PC-9 (cell line): ENCODE results near the gene CDH10.

Experiments used
- EZH2 ChIP-seq: fragments of 200-600 bp; sonication (generic); IDR thresholded peaks from 2 replicates; pipeline ENCODE4 v1.8.0; 2017; ENCODE audit warnings: antibody characterized with exemption, low read depth
- TF ChIP-seq, protein P1 (sequence below): fragments of 200-600 bp; sonication (generic); conservative IDR thresholded peaks from 2 replicates; pipeline ENCODE4 v1.6.1; 2017; ENCODE audit warnings: mixed run types, antibody characterized with exemption, mild to moderate bottlenecking, moderate library complexity

DNA sequence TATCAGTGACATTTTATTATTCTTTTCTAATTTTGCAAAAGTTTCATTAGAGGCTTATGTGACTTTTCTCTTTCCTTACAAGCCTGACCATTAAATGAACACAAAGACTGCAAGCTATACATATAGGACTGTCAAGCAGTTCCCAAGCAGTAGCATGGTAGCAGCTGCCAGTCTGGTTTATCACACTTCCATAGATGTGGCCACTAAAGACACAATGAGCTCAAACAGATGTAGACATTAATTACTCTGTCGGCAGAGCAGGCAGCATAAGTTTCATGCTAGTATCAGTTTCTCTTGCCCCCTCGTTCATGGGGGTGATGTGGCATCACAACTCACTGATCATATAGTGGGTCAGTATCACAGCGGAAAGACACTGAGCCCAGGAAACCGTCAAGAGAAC lies 89.5 kb downstream of the CDH10 start:
- TF ChIP-seq, protein P1, sequence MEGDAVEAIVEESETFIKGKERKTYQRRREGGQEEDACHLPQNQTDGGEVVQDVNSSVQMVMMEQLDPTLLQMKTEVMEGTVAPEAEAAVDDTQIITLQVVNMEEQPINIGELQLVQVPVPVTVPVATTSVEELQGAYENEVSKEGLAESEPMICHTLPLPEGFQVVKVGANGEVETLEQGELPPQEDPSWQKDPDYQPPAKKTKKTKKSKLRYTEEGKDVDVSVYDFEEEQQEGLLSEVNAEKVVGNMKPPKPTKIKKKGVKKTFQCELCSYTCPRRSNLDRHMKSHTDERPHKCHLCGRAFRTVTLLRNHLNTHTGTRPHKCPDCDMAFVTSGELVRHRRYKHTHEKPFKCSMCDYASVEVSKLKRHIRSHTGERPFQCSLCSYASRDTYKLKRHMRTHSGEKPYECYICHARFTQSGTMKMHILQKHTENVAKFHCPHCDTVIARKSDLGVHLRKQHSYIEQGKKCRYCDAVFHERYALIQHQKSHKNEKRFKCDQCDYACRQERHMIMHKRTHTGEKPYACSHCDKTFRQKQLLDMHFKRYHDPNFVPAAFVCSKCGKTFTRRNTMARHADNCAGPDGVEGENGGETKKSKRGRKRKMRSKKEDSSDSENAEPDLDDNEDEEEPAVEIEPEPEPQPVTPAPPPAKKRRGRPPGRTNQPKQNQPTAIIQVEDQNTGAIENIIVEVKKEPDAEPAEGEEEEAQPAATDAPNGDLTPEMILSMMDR = no peak
- TF ChIP-seq EZH2 = no peak
